Activated B cell treated with CpG ODN at 0.5 μM for 24 hours (primary cell): ENCODE data around the gene CD28. TPM values are rescaled to one million over a fixed set of nuclear protein-coding genes. Genes with fewer than 3 reads are reported as not detected.
"Not testable (repeated sequence)": the region's sequence is repeated elsewhere in the genome, so short reads cannot be mapped to it uniquely, and the experiment has no call there.

ENCODE experiments used
- ATAC-seq: fragments of 200-7000 bp; cut with Tn5 transposase; one replicate; pipeline ENCODE4 v1.10.0; 2021; ENCODE audit warnings: low read depth, mild to moderate bottlenecking, moderate library complexity
- CTCF ChIA-PET: fragments of 350-600 bp; sonication (Branson Sonifier 250); formaldehyde crosslinking; loops from one replicate; lab custom pipeline; 2021; ENCODE audit warnings: antibody characterized with exemption; lab: Charles Lee
- POLR2A ChIA-PET: fragments of 350-600 bp; sonication (Branson Sonifier 250); formaldehyde crosslinking; loops from one replicate; lab custom pipeline; 2021; ENCODE audit warnings: antibody characterized with exemption; lab: Charles Lee
- DNase-seq: peaks from one replicate; pipeline ENCODE4 v3.0.0; 2022
- H3K27ac Mint-ChIP-seq: one replicate; pipeline ENCODE4 v1.8.0; 2020; ENCODE audit warnings: mixed read lengths
- H3K27me3 Mint-ChIP-seq: one replicate; pipeline ENCODE4 v1.8.0; 2021; ENCODE audit warnings: mixed read lengths
- H3K36me3 Mint-ChIP-seq: one replicate; pipeline ENCODE4 v1.8.0; 2021; ENCODE audit warnings: low read depth, mixed read lengths
- H3K4me1 Mint-ChIP-seq: one replicate; pipeline ENCODE4 v1.8.0; 2021; ENCODE audit warnings: mixed read lengths
- H3K4me3 Mint-ChIP-seq: one replicate; pipeline ENCODE4 v1.8.0; 2020; ENCODE audit warnings: mild to moderate bottlenecking, mixed read lengths
- H3K9me3 Mint-ChIP-seq: one replicate; pipeline ENCODE4 v1.8.0; 2020; ENCODE audit warnings: mixed read lengths
- intact Hi-C: fragments of 100-400 bp; cut with micrococcal nuclease; formaldehyde crosslinking; loops from one replicate; pipeline ENCODE4 v1.15.1; 2024
- total RNA-seq: library from RNA; stranded (reverse); gene quantifications from 2 replicates; pipeline ENCODE4 v1.2.3, GENCODE V29; 2022
- TF ChIP-seq, protein P1 (sequence below): fragments of 200-600 bp; IDR thresholded peaks from one replicate; pipeline ENCODE4 v1.8.0; 2022; ENCODE audit warnings: antibody characterized with exemption, mild to moderate bottlenecking

The CD28 gene
- total RNA-seq, 1 donor from 2014 or later: not detected

DNA sequence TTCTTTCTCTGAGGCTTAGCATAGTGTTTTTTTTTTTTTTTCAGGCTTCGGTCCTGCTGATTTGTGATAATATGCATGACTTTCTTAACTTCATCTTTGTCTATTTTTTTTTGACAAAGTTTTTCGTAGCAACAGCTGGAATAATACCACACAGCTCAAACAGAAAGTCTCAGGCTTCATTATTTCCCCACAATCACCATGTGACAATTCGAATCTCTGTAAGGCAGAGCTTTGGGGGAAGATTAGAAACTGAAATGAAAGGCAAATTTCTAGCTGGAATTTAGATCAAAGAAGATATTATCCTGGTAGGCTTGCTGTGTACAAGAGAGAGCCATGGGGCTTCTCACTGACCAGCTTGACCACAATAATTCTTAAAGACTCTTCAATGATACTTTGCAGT, 12.2 kb upstream of the CD28 start:
- H3K27me3 Mint-ChIP-seq: peaks cover 64% of the 10 kb centered on the region

DNA sequence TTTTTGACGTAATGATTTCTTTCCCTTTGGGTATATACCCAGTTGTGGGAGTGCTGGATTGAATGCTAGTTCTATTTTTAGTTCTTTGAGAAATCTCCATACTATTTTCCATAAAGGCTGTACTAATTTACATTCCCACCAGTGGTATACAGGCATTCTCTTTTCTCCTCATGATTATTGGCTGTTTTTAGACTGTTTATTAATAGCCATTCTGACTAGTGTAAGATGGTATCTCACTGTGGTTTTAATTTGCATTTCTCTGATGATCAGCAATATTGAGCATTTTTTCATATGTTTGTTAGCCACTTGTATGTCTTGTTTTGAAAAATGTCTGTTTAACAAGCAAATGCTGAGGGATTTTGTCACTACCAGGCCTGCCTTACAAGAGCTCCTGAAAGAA, 9.2 kb upstream of the CD28 start:
- intact Hi-C loops: no loop called here
- CTCF ChIA-PET: no interaction called here

More for the DNA sequence above, 12.2 kb upstream of the CD28 start:
- Mint-ChIP-seq H3K36me3 (no peaks in the 10 kb centered on the region), H3K9me3 (no peaks in the 10 kb centered on the region), H3K4me3 (no peak overlapping the region), H3K4me1 (peaks cover 9% of the 10 kb centered on the region), H3K27ac (no peak overlapping the region)
- POLR2A ChIA-PET: no interaction called here
- no peak for ATAC-seq
- CTCF ChIA-PET: no interaction called here
- TF ChIP-seq, protein P1, sequence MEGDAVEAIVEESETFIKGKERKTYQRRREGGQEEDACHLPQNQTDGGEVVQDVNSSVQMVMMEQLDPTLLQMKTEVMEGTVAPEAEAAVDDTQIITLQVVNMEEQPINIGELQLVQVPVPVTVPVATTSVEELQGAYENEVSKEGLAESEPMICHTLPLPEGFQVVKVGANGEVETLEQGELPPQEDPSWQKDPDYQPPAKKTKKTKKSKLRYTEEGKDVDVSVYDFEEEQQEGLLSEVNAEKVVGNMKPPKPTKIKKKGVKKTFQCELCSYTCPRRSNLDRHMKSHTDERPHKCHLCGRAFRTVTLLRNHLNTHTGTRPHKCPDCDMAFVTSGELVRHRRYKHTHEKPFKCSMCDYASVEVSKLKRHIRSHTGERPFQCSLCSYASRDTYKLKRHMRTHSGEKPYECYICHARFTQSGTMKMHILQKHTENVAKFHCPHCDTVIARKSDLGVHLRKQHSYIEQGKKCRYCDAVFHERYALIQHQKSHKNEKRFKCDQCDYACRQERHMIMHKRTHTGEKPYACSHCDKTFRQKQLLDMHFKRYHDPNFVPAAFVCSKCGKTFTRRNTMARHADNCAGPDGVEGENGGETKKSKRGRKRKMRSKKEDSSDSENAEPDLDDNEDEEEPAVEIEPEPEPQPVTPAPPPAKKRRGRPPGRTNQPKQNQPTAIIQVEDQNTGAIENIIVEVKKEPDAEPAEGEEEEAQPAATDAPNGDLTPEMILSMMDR: no peak
- no peak for DNase-seq
- intact Hi-C loops: no loop called here

DNA sequence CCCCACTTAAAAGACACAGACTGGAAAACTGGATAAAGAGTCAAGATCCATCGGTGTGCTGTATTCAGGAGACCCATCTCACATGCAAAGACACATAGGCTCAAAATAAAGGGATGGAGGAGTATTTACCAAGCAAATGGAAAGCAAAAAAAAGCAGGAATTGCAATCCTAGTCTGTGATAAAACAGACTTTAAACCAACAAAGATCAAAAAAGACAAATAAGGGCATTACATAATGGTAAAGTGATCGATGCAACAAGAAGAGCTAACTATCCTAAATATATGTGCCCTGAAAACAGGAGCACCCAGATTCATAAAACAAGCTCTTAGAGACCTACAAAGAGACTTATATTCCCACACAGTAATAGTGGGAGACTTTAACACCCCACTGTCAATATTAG, 8.7 kb upstream of the CD28 start:
- H3K4me1 Mint-ChIP-seq, intact Hi-C loops, H3K4me3 Mint-ChIP-seq, DNase-seq, CTCF ChIA-PET, H3K36me3 Mint-ChIP-seq, H3K27ac Mint-ChIP-seq, POLR2A ChIA-PET, H3K9me3 Mint-ChIP-seq, ATAC-seq: not testable (repeated sequence)
- peaks cover 70% of the 10 kb centered on the region for H3K27me3 Mint-ChIP-seq

More for the DNA sequence above, 9.2 kb upstream of the CD28 start:
- POLR2A ChIA-PET: no interaction called here
- Mint-ChIP-seq H3K4me3 (no peak overlapping the region), H3K4me1 (no peaks in the 10 kb centered on the region), H3K27me3 (peaks cover 66% of the 10 kb centered on the region), H3K9me3 (no peaks in the 10 kb centered on the region), H3K27ac (no peak overlapping the region), H3K36me3 (no peaks in the 10 kb centered on the region)
- no peak for ATAC-seq
- no peak for DNase-seq
- TF ChIP-seq, protein P1: no peak

DNA sequence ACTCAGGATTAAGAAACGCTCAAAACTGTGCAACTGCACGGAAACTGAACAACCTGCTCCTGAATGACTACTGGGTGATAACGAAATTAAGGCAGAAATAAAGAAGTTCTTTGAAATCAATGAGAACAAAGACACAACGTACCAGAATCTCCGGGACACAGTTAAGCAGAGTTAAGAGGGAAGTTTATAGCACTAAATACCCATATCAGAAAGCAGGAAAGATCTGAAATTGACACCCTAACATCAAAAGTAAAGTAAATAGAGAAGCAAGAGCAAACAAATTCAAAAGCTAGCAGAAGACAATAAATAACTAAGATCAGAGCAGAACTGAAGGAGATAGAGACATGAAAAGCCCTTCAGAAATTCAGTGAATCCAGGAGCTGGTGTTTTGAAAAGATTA, 8.0 kb upstream of the CD28 start:
- POLR2A ChIA-PET, H3K4me3 Mint-ChIP-seq, intact Hi-C loops, H3K27ac Mint-ChIP-seq, ATAC-seq, CTCF ChIA-PET, H3K36me3 Mint-ChIP-seq, H3K4me1 Mint-ChIP-seq, DNase-seq: not testable (repeated sequence)
- Mint-ChIP-seq H3K9me3 (peaks cover 11% of the 10 kb centered on the region), H3K27me3 (peaks cover 73% of the 10 kb centered on the region)

DNA sequence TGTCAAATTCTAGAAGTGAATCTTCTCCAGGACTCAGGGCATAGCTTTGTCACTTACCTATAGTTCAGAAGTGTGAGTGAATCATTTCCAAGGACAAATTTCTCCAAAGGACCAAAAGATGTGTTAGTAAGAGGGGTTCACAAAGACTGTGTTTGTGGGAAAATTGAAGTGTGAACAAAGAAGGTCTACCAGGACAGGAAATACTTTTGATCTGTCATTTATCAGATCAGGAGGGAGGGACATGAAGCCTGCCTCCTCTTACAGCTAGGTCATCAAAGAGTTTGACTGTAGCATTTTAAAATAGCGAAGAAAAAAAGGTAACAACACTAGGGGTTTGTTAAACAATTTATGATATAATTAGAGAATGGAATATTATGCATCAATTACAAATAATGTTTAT, 2.0 kb upstream of the CD28 start:
- ATAC-seq (no peak), DNase-seq (no peak)
- intact Hi-C loops: no loop called here
- TF ChIP-seq, protein P1: no peak
- Mint-ChIP-seq H3K27me3 (peaks cover 43% of the 10 kb centered on the region), H3K4me3 (no peak overlapping the region), H3K4me1 (peaks cover 12% of the 10 kb centered on the region), H3K9me3 (peaks cover 16% of the 10 kb centered on the region), H3K36me3 (no peaks in the 10 kb centered on the region), H3K27ac (no peak overlapping the region)
- POLR2A ChIA-PET: no interaction called here
- CTCF ChIA-PET: no interaction called here

DNA sequence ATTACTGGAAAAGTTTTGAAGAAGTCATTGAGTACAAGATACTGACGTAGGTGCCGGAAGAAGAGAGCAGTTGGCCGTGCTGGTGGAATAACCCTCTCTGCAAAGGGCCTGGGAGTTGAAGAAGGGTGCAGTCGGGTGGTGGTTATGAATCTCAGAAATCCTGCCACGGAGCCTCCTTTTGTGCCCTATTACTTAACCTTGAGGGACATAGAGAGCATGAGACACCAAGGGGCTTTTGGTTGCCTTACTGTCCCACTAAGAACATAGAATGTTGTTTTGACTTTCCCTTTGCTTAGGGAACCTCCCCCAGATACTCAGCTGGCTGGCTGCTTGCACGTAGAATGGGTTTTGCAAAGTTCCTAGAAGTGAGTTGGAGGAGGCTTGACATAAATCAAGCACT, 1.3 kb upstream of the CD28 start:
- Mint-ChIP-seq H3K4me1 (peaks cover 12% of the 10 kb centered on the region), H3K27ac (no peak overlapping the region), H3K9me3 (peaks cover 16% of the 10 kb centered on the region), H3K27me3 (peaks cover 39% of the 10 kb centered on the region), H3K4me3 (no peak overlapping the region), H3K36me3 (no peaks in the 10 kb centered on the region)
- TF ChIP-seq, protein P1: no peak
- POLR2A ChIA-PET: no interaction called here
- intact Hi-C loops: no loop called here
- DNase-seq (no peak), ATAC-seq (no peak)
- CTCF ChIA-PET: no interaction called here
